ENCODE results near the gene PHLDB2.

DNA sequence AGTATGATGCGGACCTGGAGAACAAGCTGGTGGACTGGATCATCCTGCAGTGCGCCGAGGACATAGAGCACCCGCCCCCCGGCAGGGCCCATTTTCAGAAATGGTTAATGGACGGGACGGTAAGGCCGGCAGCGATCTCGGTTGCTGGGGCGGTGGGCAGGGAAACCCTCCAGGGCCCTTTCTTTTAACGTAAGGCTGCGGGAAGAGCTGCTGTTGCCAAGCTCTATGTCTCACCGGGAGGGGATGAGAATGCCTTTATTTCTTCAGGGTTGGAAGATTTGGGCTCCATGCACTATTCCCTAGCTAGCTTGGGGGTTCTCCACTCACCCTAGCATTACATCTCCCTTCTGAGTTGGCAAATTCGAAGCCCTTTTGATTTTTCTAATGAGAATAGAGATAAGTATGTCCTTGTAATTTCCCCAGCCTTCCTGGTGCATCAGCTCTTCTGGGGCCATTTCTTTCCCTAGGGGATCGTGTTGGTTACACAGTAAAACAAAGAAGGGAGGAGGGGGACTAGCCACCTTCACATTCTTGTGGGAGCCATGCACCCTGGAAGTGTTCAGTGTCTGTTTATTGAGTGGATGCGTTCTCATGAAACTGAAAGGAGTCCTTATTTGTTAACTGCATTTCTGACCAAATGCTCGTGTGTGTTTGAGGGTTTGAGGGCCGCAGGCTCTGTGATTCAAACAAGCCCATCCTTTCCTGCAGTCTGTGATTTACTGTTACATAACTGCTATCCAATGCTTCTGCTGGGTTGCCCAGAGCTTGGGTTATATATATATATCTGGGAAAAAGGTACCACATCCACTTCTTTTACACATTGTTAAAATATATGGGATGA lies 140.6 kb downstream of the PHLDB2 start:
- TF ChIP-seq SP1 (IDR thresholded peaks at IDR 0.05) (no peak), BHLHE40 (IDR thresholded peaks at IDR 0.05; ENCODE audit: borderline replicate concordance) (no peak), CTBP1 (IDR thresholded peaks at IDR 0.05; ENCODE audit: borderline replicate concordance) (no peak), ELF4 (IDR thresholded peaks at IDR 0.05) (no peak), ZNF384 (IDR thresholded peaks at IDR 0.05) (no peak), FOXM1 (IDR thresholded peaks at IDR 0.05; ENCODE audit: borderline replicate concordance) (no peak), L3MBTL2 (conservative IDR thresholded peaks at IDR 0.05) (no peak), NFRKB (IDR thresholded peaks at IDR 0.05) (no peak), HDGF (IDR thresholded peaks at IDR 0.05; ENCODE audit: borderline replicate concordance) (no peak), TARDBP (IDR thresholded peaks at IDR 0.05) (no peak), SUZ12 (IDR thresholded peaks at IDR 0.05) (no peak), FOXA1 (IDR thresholded peaks at IDR 0.05) (no peak)
- TF ChIP-seq, protein P1, sequence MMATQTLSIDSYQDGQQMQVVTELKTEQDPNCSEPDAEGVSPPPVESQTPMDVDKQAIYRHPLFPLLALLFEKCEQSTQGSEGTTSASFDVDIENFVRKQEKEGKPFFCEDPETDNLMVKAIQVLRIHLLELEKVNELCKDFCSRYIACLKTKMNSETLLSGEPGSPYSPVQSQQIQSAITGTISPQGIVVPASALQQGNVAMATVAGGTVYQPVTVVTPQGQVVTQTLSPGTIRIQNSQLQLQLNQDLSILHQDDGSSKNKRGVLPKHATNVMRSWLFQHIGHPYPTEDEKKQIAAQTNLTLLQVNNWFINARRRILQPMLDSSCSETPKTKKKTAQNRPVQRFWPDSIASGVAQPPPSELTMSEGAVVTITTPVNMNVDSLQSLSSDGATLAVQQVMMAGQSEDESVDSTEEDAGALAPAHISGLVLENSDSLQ (IDR thresholded peaks at IDR 0.05), result no peak

Data from HEK293T (cell line).